NT2/D1 (cell line): Measurements from ENCODE around the gene LRMDA.

ENCODE experiments used
- SUZ12 ChIP-seq: IDR thresholded peaks from 2 replicates; pipeline ENCODE4 v1.6.1; 2011; ENCODE audit not compliant: insufficient read length, insufficient read depth; ENCODE audit errors: extremely low read depth
- YY1 ChIP-seq: IDR thresholded peaks from 2 replicates; pipeline ENCODE4 v1.6.1; 2011; ENCODE audit not compliant: insufficient read length, insufficient read depth
- ZNF274 ChIP-seq: IDR thresholded peaks from 2 replicates; pipeline ENCODE4 v1.6.1; 2011; ENCODE audit warnings: mild to moderate bottlenecking, low read depth, low read length

GRCh38 chr10:76082956-76083355, 651.5 kb downstream of the LRMDA start:
- TF ChIP-seq YY1: no peak
- TF ChIP-seq ZNF274: no peak
- no peak for TF ChIP-seq SUZ12
